Gastrocnemius medialis (tissue), 4 donors: ENCODE measurements around the gene TGM5. TPM values are rescaled to one million over a fixed set of nuclear protein-coding genes. Genes with fewer than 3 reads are reported as not detected.

Source experiments
- ATAC-seq, 2 donors: fragments of 150-250 bp; one replicate each; pipeline ENCODE4 v1.9.1; 2016
- DNase-seq, 2 donors: peaks; one replicate each; pipeline ENCODE4 v3.0.0-alpha.2; 2019
- H3K27ac ChIP-seq, 4 donors: fragments of 200-600 bp; sonication (generic); 1 replicate in 1 of 4; 2 replicates in 3 of 4; pipeline ENCODE4 v1.5.1; 2016 to 2018; ENCODE audit warnings: mild to moderate bottlenecking in 2 of 4, moderate library complexity in 1 of 4
- H3K27me3 ChIP-seq, 3 donors: fragments of 200-600 bp; sonication (generic) in 2 of 3; 1 replicate in 1 of 3; 2 replicates in 2 of 3; pipeline versions ENCODE4 v1.5.1 to v1.6.0; 2016 to 2019; ENCODE audit warnings: mild to moderate bottlenecking in 1 of 3, moderate library complexity in 1 of 3
- H3K36me3 ChIP-seq, 2 donors: fragments of 200-600 bp; sonication (generic) in 1 of 2; one replicate each; pipeline ENCODE4 v1.5.1; 2017 to 2018
- H3K4me1 ChIP-seq, 2 donors: fragments of 200-600 bp; sonication (generic) in 1 of 2; one replicate each; pipeline ENCODE4 v1.5.1; 2016 to 2017; ENCODE audit warnings: mild to moderate bottlenecking in 2 of 2
- H3K4me3 ChIP-seq, 4 donors: fragments of 200-600 bp; sonication (generic) in 3 of 4; 1 replicate in 1 of 4; 2 replicates in 3 of 4; pipeline ENCODE4 v1.5.1; 2016 to 2019; ENCODE audit warnings: mild to moderate bottlenecking in 2 of 4
- H3K9me3 ChIP-seq, 3 donors: fragments of 200-600 bp; sonication (generic) in 2 of 3; 1 replicate in 1 of 3; 2 replicates in 2 of 3; pipeline ENCODE4 v1.5.1; 2016 to 2019
- CTCF ChIP-seq, 5 experiments: fragments of 450-650 bp in 3 of 5; fragments of 200-600 bp in 2 of 5; sonication (generic) in 2 of 5; IDR thresholded peaks in 4 of 5; conservative IDR thresholded peaks in 1 of 5; 1 replicate in 4 of 5; 2 replicates in 1 of 5; pipeline ENCODE4 v1.5.1; 2016 to 2019; ENCODE audit warnings: antibody characterized with exemption in 5 of 5, mild to moderate bottlenecking in 3 of 5, moderate library complexity in 3 of 5
- POLR2A ChIP-seq, 2 donors: fragments of 450-650 bp; IDR thresholded peaks; one replicate each; pipeline ENCODE4 v1.6.1; 2017; ENCODE audit warnings: antibody characterized with exemption in 2 of 2, mild to moderate bottlenecking in 2 of 2, moderate library complexity in 2 of 2
- in situ Hi-C, 4 donors: fragments of 200-750 bp; cut with MboI; loops; one replicate each; pipeline versions ENCODE4 v1.15.0 to v1.8.0; 2017; ENCODE audit warnings: low sequenced_read_pairs in 4 of 4
- intact Hi-C: fragments of 100-400 bp; cut with DNase I; formaldehyde crosslinking; loops from one replicate; pipeline ENCODE4 v1.15.1; 2023; ENCODE audit warnings: low total_unique reads
- total RNA-seq, 4 donors: library from RNA; depleted of rRNA; stranded (reverse); fragments of >200 nt; gene quantifications; one replicate each; pipeline versions ENCODE4 v1.1.0 to v1.2.3, GENCODE V29; 2016

TGM5 gene
- total RNA-seq, 4 donors from 2014 or later = 1.4 TPM; not detected in 3

- DNase-seq (no peak), ATAC-seq (no peak)
- no peak overlapping the region for H3K27ac ChIP-seq
- H3K36me3 ChIP-seq = no peaks in the 10 kb centered on the region
- H3K4me3 ChIP-seq = no peak overlapping the region
- intact Hi-C loops (no loop called here), in situ Hi-C loops (no loop called here)
- H3K27me3 ChIP-seq = no peaks in the 10 kb centered on the region
- TF ChIP-seq POLR2A (IDR thresholded peaks at IDR 0.05) (no peak), CTCF (IDR thresholded peaks at IDR 0.05 in 4 of 5, conservative IDR thresholded peaks at IDR 0.05 in 1 of 5) (no peak)
- H3K9me3 ChIP-seq = no peaks in the 10 kb centered on the region
- no peaks in the 10 kb centered on the region for H3K4me1 ChIP-seq
These were observed 47.6 kb downstream of the TGM5 start for GRCh38 chr15:43218908-43219706.

- intact Hi-C loops (no loop called here), in situ Hi-C loops (no loop called here)
- Histone ChIP-seq H3K27ac (no peak overlapping the region), H3K27me3 (no peaks in the 10 kb centered on the region), H3K9me3 (no peaks in the 10 kb centered on the region), H3K4me1 (no peaks in the 10 kb centered on the region), H3K36me3 (no peaks in the 10 kb centered on the region), H3K4me3 (no peak overlapping the region)
- ATAC-seq (no peak), DNase-seq (no peak)
- TF ChIP-seq CTCF (IDR thresholded peaks at IDR 0.05 in 4 of 5, conservative IDR thresholded peaks at IDR 0.05 in 1 of 5) = no peak
- no peak for TF ChIP-seq POLR2A (IDR thresholded peaks at IDR 0.05)
These were observed 50.8 kb downstream of the TGM5 start for GRCh38 chr15:43215961-43216360.

GRCh38 chr15:43214592-43215295, 52.0 kb downstream of the TGM5 start:
- H3K36me3 ChIP-seq = no peaks in the 10 kb centered on the region
- in situ Hi-C loops = no loop called here

GRCh38 chr15:43214169-43214568, 52.6 kb downstream of the TGM5 start:
- ATAC-seq (no peak), DNase-seq (no peak)
- Histone ChIP-seq H3K4me3 (no peak overlapping the region), H3K27me3 (no peaks in the 10 kb centered on the region), H3K27ac (no peak overlapping the region), H3K36me3 (no peaks in the 10 kb centered on the region), H3K4me1 (no peaks in the 10 kb centered on the region), H3K9me3 (no peaks in the 10 kb centered on the region)
- intact Hi-C loops = no loop called here
- in situ Hi-C loops = no loop called here
- TF ChIP-seq CTCF (IDR thresholded peaks at IDR 0.05 in 4 of 5, conservative IDR thresholded peaks at IDR 0.05 in 1 of 5) (no peak), POLR2A (IDR thresholded peaks at IDR 0.05) (no peak)

More at GRCh38 chr15:43214592-43215295, 52.0 kb downstream of the TGM5 start:
- H3K9me3 ChIP-seq = no peaks in the 10 kb centered on the region
- ATAC-seq = no peak
- H3K27me3 ChIP-seq = no peaks in the 10 kb centered on the region
- TF ChIP-seq POLR2A (IDR thresholded peaks at IDR 0.05) (no peak), CTCF (IDR thresholded peaks at IDR 0.05 in 4 of 5, conservative IDR thresholded peaks at IDR 0.05 in 1 of 5) (no peak)
- no peak for DNase-seq
- no peaks in the 10 kb centered on the region for H3K4me1 ChIP-seq
- no peak overlapping the region for H3K27ac ChIP-seq
- intact Hi-C loops = no loop called here
- H3K4me3 ChIP-seq = no peak overlapping the region
